Hematopoietic multipotent progenitor cell treated with erythropoietin and hydrocortisone succinate and interleukin-3 and kit ligand, for 15 days (in vitro differentiated cells): ENCODE results near the gene KCTD21.

Experiments used
- DNase-seq: peaks from one replicate; pipeline ENCODE4 v3.0.0-alpha.2; 2015; ENCODE audit warnings: low spot score

KCTD21 gene

DNA sequence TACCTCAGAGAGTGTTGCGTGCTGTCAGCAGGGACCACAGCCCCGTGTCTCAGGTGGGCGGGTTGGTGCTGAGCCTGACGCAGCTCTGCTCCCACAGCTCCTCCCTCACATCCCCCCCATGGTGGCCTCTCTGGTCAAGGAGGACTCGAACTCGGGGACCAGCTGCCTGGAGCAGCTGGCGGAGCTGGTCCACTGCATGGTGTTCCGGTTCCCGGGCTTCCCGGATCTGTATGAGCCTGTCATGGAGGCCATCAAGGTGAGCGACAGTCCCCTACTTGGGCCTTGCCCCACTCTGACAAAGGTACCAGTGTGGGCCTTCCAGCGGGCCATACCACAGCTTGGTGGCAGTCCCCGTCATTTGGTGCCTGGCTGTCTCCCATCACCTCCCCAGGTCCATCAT is 12.1 kb upstream of the KCTD21 start:
- DNase-seq: no peak

DNA sequence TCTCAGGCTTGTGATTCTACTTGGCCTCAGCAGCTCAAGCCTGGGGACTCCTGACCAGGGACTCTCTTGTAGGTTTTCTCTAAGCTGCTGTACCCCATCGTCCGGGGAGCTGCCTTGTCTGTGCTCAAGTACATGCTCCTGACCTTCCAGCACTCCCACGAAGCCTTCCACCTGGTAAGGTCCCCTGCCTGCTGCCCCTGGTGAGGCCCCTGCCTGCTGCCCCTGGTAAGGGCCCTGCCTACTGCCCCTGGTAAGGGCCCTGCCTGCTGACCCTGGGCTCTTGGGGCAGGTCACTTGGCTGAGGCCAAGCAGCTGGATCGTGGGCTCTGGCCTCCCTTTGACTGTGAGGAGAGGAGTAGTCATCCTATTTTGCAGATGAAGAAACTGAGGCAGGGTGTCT is 11.6 kb upstream of the KCTD21 start:
- DNase-seq: no peak

DNA sequence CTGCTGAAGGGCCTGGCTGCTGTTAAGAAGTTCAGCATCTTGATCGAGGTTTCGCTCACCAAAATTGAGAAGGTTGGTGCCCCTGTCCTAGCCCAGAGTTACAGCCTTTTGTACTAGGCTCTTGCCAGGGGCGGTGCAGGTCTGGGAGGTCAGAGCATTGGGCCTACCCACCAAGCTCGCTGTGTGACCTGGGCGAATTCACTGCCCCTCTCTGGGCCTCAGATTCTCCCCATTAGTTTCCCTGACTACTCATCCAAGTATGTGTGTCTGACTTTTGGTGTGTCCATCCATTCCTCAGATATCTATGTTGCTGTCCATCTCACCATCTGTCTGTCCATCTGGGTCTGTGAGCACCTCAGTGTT is 11.2 kb upstream of the KCTD21 start:
- DNase-seq: no peak

DNA sequence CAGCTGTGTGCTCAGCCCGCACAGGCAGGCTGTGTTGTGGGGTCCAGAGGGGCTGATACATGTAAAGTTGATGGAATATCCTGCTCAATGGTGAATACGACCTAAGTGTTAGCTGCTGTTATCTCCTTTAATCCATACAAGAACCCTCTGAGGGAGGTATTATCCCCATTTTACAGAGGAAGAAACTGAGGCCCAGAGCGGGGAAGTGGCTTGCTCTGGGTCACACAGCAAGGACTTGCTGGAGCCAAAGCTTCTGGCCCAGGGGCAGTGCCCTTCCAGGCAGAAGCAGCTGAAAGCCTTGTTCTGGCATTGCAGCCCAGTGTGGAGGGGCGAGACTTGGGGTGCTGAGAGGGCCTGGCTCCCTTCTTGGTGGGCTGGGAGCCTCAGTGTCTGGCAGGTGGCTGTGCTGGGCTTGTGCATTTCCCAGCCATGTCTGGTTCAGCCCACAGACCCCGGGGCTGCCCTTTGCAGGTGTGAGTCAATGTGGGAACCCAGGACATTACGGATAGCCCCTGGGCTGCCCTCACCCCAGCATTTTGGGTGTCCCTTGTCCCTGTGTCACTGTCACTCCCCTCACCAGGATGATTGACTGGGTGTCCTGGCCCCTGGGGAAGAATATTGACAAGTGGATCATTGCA is 10.7 kb upstream of the KCTD21 start:
- no peak for DNase-seq

DNA sequence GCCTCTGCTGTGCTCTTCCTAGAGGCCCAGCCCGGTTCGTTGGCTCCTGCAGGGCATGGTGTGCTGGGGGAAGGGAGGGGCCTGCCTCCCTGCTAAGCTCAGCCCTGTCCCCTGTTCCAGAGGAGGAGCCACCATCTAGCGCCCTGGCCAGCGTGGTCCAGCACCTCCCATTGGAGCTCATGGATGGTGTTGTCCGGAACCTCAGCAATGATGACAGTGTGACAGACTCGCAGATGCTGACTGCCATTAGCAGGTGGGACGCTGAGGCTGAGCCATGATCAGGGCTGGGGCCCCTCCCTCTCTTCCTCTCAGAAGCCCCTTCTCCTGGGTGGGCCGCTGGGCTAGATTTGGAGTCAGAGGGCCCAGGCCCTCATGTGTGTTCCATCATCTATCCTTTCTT is 9.4 kb upstream of the KCTD21 start:
- no peak for DNase-seq

DNA sequence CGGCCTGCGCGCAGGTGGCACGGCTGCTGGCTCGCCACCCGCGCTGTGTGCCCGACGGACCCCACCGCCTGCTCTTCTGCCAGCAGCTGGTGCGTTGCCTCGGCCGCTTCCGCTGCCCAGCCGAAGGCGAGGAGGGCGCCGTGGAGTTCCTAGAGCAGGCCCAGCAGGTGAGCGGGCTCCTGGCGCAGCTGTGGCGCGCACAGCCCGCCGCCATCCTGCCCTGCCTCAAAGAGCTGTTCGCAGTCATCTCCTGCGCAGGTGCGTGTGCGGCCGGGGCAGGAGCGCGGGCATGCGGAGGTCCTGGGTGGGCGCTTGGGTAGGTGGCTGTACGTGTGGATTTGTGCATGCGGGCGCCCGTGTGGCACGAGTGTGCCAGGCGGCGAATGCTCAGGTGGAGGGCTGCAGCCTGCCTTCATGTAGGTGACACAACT is 8.2 kb upstream of the KCTD21 start:
- DNase-seq: no peak

DNA sequence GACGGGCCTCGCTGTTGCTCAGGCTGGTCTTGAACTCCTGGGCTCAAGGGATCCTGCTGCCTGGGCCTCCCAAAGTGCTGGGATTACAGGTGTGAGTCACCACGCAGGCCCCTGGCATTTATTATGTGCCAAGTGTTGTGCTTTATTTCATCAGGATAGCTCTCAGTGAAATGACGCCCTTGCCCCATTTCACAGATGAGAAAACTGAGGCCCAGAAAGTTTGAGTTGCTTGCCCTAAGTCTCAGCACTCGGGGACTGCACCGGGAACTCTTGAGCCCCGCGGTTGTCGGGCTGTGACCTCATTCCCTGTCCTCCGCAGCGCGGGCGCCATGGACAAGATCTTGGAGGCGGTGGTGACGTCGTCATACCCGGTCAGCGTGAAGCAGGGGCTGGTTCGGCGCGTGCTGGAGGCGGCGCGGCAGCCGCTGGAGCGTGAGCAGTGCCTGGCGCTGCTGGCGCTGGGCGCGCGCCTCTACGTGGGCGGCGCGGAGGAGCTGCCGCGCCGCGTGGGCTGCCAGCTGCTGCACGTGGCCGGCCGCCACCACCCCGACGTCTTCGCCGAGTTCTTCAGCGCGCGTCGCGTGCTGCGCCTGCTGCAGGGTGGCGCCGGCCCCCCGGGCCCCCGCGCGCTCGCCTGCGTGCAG is 7.6 kb upstream of the KCTD21 start:
- no peak for DNase-seq

DNA sequence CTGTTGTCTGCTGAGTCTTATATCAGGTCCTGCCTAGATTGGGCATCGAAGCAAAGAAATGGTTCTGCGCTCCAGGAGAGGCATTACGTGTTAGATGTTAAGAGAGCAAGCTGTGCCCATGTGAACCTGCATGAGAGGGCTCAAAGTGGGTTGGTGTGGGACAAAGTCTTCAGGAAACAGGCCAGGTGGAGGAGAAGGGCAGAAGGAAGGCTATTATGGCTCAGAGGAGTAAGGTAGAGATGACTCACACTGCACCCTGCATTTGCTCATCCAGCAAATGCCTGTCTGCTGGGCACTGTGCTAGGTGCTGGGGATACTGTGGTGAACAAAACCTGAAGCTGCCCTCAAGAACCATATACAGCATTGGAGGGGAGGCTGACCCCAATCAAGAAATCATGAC is 6.1 kb upstream of the KCTD21 start:
- no peak for DNase-seq

DNA sequence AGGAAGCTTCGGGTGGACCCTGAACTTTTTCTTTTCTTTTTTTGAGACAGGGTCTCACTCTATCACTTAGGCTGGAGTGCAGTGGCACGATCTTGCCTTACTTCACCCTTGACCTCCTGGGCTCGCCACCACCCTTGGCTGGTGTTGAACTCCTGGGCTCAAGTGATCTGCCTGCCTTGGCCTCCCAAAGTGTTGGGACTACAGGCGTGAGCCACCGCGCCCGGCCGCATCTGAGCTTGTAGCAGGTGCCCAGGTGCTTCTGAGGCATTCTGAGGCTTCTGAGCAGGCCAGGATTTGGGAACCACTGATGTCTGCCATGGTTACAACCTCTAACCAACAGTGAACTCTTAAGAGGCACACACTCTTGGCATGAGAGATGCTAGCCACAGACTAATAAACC is 5.4 kb upstream of the KCTD21 start:
- no peak for DNase-seq

DNA sequence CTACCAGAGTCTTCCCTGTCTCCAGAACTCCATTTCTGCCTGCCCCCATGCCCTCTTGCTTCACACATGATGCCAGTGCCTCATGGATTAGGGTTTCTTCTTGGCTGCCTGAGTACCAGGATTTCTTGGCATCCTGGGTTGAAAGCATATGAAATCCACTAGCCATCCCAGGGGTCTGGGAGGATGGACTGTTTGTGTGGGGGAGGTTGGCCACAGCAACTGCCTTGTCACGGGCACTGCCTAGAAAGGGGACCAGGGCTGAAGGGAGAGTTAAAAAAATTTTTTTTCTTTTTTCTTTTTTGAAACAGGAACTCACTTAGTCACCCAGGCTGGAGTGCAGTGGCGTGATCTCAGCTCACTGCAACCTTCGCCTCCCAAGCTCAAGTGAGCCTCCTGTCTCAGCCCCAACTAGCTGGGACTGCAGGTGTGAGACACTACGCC is 4.5 kb upstream of the KCTD21 start:
- no peak for DNase-seq

DNA sequence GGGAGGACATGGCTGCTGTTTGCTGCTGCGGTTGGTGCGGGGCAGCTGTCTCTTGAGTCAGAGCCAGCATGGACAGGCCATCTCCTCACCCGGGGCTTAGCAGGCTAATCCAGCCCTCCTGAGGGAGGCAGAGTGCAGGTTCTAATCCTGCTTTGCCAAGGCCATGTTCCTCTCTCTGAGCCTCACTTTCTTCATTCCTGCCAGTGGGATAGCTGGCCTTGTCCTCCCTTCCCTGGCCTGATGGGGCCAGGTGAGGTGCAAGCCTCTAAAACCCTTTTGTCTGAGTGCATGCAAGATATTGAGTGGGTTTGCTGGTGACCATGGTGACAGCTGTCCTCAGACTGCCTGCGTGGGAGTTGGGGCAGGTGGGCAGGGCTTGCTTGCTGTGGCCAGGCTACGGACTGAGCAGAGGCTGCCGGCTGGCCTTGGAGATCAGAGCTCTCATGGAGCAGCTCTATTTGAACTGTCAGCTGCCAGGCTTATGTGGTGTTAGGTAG is 3.8 kb upstream of the KCTD21 start:
- DNase-seq: no peak

DNA sequence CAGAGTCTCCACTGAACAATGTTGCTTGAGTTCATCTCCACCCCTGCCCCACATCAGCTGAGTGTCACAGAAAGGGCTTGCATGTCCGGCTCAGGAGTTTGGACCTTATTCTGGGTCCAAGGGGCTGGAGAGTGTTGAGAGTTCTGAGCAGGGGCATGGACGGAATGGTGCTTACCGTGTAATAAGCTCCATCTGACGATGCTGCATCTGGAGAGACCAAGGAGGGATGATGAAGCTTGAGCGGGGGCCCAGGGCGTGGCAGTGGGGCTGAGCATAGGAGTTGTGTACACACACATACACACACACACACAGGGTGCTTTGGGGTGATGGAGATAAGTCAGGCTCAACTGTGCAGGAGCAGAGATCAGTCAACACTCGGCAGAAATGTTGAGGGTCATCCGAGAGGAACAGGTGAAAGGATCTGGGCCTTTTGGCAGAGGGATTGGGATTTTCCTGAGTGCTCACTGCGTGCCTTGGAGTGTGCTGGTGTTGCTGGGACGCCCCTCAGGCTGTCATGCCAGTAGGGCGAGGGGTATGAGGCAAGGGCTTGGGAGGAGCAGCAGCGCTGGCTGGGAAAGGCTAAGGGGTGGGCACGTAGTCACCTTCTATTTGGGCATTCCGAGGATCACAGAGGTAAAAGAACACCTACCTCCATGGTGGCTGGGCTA is 2.6 kb upstream of the KCTD21 start:
- no peak for DNase-seq

DNA sequence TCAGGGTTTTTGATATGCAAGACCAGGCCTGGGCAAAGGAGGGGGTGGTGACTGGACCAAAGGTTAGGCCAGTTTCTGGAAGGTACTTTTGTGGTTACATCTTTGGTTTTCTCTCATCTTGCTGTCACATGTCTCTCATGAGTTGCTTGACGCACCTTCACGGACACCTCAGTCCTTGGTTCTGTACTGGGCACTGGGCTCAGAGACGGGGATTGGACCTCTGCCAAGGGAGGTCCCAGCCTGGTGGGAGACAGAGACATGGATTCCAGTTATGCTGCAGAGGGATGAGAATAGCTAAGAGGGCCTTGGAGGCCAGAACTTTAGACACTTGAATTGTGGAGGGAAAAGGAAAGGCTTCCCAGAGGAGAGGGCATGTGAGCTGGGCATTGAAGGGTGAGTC is 1.9 kb upstream of the KCTD21 start:
- DNase-seq: no peak

DNA sequence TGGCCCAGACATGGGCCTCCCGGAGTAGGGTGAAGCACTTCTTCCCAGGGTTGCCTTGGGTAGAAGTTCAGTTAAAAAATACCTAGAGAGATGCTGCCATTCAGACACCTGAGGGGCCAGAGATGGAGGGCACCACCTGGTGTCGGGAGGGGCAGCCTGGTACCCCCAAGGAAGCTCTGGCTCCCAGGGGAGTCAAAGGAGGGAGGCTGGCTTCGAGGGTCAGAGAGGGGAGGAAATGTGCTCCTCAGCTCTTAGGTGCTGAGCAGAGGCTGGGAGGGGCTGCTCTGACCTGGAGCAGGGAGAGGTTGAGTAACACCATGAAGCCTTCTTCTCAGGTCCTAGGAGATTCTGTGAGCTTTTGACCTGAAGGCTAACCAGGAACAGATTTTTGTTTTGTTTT is 1.4 kb upstream of the KCTD21 start:
- DNase-seq: no peak

DNA sequence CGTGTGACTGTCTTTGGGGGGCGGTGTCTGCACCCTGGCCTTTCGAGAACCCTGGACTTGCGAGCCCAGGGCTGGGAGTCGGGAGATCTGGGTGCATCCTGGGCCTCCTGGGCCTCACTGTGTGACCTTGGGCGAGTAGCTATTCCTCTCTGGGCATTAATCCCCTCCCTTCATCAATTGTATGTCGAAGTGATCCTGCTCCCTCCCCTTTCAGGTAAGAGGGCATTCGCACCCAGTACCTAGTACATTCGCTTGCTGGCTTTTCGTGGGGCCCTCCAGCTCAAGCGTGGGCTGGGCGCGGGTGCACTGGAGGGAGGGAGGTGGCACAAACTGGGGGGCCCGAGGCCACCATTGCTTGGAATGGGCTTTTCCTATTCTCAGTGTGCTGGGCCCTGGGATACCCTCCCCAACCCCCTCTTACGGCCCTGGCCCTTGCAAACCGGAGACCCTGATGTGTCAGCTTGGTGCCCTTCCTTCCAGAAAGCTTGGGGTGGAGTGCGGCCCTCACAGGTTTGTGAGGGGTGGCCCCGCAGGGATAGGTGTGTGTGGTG is 823 bp upstream of the KCTD21 start:
- DNase-seq: no peak

DNA sequence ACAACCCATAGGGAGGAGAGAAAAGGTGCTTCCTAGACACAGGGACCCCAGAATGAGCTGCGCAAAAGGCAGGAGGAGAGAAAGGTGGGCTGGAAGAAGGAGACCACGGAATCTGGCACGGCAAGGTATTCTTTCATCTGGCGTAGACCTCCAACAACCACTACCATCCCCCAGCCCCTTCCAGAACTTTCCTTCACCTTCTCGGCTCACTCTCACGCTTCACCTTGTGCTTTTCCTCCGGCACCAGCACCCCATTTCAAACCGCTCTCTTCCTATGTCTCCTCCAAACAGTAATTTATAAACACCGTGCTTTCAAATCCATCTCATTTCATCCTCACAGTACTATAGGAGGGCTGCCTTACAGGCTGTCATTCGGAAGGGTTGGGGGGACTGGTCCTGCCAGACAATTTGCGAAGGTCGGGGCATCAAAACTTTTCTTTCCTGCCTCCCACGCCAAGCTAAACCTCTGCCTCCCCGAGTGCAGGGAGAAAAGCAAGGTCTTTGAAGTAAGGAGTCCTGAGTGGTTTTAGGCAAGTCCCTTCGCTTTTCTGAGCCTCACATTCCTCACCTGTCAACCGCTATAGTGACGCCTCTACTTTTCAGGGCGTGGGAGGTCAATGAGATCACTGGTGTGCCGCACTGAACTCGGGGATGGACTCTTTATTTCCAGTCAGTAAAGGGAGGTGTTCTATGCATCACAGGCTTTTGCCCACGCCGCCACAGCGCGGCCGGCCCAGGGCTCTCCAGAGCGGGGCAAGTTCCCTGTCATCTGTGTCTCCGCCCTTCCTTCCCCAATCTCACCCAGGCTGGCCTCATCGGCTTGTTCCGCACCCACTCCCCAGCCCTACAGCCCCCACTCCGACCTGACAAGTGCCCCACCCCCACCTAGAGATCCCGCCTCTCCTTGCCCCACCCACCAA is 800 bp downstream of the KCTD21 start:
- DNase-seq: no peak

DNA sequence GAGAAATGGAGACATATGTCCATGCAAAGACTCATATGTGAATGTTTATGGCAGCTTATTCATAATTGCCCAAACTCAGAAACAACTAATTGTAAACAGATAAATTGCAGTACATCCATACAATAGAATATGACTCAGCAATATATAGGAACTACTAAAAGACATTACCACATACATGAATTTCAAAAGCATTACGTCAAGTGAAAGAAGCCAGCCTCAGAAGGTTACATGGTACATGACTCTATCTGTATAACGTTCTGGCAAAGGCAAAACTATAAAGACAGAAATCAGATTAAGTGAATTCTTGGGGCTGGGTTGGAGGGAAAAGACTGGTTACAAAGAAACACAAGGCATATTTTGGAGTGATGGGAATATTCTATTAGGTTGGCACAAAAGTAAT is 7.2 kb downstream of the KCTD21 start:
- no peak for DNase-seq

DNA sequence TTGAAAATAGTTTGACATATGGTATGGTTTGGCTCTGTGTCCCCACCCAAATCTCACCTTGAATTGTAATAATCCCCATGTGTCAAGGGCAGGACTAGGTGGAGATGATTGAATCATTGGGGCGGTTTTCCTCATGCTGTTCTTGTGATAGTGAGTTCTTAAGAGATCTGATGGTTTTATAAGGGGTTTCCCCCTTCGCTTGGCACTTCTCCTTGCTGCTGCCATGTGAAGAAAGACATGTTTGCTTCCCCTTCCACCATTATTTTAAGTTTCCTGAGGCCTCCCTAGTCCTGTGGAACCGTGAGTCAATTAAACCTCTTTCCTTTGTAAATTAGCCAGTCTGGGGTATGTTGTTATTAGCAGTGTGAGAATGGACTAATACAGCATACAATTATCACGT is 7.7 kb downstream of the KCTD21 start:
- no peak for DNase-seq

DNA sequence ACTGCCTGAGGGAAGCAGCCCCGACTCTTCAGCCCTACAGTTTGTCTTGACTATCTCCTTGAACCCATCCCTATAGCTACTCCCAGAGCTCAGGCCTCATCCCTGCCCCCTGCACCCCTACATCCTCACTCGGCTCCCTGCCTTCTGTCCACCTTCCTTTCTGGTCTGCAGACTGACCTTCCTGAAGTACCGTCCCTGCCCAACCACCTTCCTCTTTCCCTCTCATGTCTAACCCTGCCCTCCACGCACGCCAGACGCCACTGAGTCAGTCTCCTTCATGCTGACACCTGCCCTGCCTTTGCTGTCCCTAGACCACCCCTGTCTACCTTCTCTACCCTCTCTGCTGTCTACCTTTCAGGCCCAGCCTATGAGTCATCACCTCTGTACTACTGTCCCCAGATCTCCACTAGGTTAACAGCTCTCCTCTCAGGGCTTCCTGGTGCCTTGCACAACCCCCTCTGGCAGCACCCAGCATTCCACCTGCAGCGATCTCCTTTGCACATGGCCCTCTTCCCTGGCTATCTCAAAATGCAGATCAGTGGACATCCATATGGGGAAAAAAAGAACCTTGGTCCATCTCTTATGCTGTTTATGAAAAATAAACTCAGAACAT is 8.9 kb downstream of the KCTD21 start:
- no peak for DNase-seq

DNA sequence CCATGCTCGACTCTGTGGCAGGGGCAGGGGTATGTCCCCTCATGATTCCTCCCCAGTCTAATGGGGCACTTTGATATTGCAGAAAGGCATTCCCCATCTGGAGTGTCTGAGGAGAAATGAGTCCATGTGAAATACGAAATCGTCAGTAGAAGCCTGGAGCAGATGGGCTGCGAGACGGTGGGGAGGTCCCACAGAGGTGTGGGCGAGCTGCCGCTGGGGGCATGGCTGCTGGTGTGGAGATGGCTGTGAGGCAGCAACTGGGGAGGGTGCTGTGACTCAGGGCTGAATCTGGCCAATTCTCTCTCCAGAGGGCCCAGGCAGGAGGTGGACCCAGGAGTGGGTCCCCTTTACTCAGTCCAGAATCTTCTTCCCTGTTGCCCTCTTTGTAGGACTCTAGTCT is 11.2 kb downstream of the KCTD21 start:
- DNase-seq: no peak

DNA sequence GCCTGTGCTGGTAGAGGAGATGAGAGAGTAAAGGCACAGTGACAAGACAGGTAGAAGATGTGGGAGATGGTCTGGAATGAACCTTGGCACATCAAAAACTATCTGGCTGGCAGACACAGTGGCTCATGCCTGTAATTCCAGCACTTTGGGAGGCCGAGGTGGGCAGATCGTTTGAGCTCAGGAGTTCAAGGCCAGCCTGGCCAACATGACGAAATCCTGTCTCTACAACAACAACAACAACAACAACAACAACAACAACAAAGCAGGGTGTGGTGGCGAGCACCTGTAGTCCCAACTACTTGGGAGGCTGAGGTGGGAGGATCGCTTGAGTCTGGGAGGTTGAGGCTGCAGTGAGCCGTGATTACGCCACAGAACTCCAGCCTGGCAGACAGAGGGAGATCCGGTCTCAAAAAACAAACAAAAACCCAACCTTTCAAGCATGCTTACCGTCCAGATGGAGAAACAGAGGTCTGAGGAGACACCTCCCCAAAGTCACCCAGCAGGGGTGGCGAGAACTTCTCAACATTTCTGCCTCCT is 11.8 kb downstream of the KCTD21 start:
- no peak for DNase-seq
